ENCODE data around the gene L1CAM. TPM values are rescaled to one million over a fixed set of nuclear protein-coding genes. Genes with fewer than 3 reads are reported as not detected.

L1CAM gene
- total and polyA plus RNA-seq, 9 of the 15 experiments (the other 6 are each of a cell fraction or from before 2014, with no cell fraction given): 0.09 to 0.86 (median 0.26) TPM; not detected in 3

- TF ChIP-seq, protein P1, sequence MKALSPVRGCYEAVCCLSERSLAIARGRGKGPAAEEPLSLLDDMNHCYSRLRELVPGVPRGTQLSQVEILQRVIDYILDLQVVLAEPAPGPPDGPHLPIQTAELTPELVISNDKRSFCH (CRISPR knock-in tag; IDR thresholded peaks at IDR 0.05): no peak
- TF ChIP-seq, protein P1 (tag; IDR thresholded peaks at IDR 0.05): no peak
- TF ChIP-seq EP300 (IDR thresholded peaks at IDR 0.05; ENCODE audit: low read length) (peak; percentile 50; the same call in 1 of the 2 replicates), HCFC1 (IDR thresholded peaks at IDR 0.05; ENCODE audit: low read depth, low read length) (no peak), ZNF12 (CRISPR knock-in tag; IDR thresholded peaks at IDR 0.05) (0 out of 2 replicates have a peak, but pooled peaks have one; percentile 46), ARID1B (IDR thresholded peaks at IDR 0.05) (peak; percentile 37; the same call in 1 of the 2 replicates), ZNF347 (CRISPR knock-in tag; IDR thresholded peaks at IDR 0.05; ENCODE audit: low read depth) (no peak), CTCF (IDR thresholded peaks at IDR 0.05 in 2 of 3, conservative IDR thresholded peaks at IDR 0.05 in 1 of 3; ENCODE audit: insufficient read depth in 2 of 3, low read depth in 1 of 3, low read length in 3 of 3) (peak in 1 of 3 experiments; percentile 19; a peak in 2 of 6 replicates), RBFOX2 (IDR thresholded peaks at IDR 0.05; ENCODE audit: low read depth, low read length) (peak; percentile 28), ETV1 (tag; conservative IDR thresholded peaks at IDR 0.05; ENCODE audit: low read depth) (peak; percentile 98), SFPQ (IDR thresholded peaks at IDR 0.05; ENCODE audit: low read depth, low read length) (no peak), SPI1 (IDR thresholded peaks at IDR 0.05; ENCODE audit: borderline replicate concordance, low read depth, low read length) (peak; percentile 40; the same call in 1 of the 2 replicates), BCOR (IDR thresholded peaks at IDR 0.05) (no peak), TAF15 (IDR thresholded peaks at IDR 0.05; ENCODE audit: low read depth, low read length) (no peak), GABPB1 (CRISPR knock-in tag; IDR thresholded peaks at IDR 0.05) (peak; percentile 71), CHAMP1 (IDR thresholded peaks at IDR 0.05) (no peak), TAF1 (IDR thresholded peaks at IDR 0.05; ENCODE audit: control insufficient read depth, extremely low read depth, insufficient read depth, low read length, severe bottlenecking) (peak; percentile 14), ZNF696 (CRISPR knock-in tag; conservative IDR thresholded peaks at IDR 0.05) (no peak), YBX1 (IDR thresholded peaks at IDR 0.05) (no peak), NCOA2 (IDR thresholded peaks at IDR 0.05; ENCODE audit: partially characterized antibody in 2 of 2) (no peak), CHD1 (IDR thresholded peaks at IDR 0.05; ENCODE audit: low read length) (peak; percentile 79)
Measured at GRCh38 chrX:153926858-153927671, 41.1 kb upstream of the L1CAM start (continued).

Data from K562 (cell line).